SU-DHL-6 (cell line): ENCODE measurements around the gene USP47.

Experiments used
- H2AFZ ChIP-seq: fragments of 200-600 bp; sonication (generic); 2 replicates; pipeline ENCODE4 v1.6.1; 2014; ENCODE audit warnings: low read depth, mild to moderate bottlenecking, moderate library complexity, mixed read lengths, antibody characterized with exemption, low read length; ENCODE audit not compliant: severe bottlenecking
- H3F3A ChIP-seq: fragments of 200-600 bp; shearing (Covaris generic); 2 replicates; pipeline ENCODE4 v1.6.0; 2016; ENCODE audit warnings: antibody characterized with exemption, mild to moderate bottlenecking; ENCODE audit not compliant: insufficient read depth
- H3K27ac ChIP-seq: fragments of 200-600 bp; sonication (generic); 2 replicates; pipeline ENCODE4 v1.5.1; 2016; ENCODE audit warnings: low read depth, mild to moderate bottlenecking, low read length, moderate library complexity, mixed read lengths
- H3K27me3 ChIP-seq: fragments of 200-600 bp; sonication (generic), shearing (Covaris generic); 2 replicates; pipeline ENCODE4 v1.6.0; 2014; ENCODE audit warnings: mild to moderate bottlenecking, low read length
- H3K36me3 ChIP-seq: fragments of 200-600 bp; sonication (generic); 2 replicates; pipeline ENCODE4 v1.6.1; 2014; ENCODE audit warnings: mild to moderate bottlenecking, low read length, mixed read lengths
- H3K4me2 ChIP-seq: fragments of 300-600, 200-600 bp; shearing (Covaris generic), sonication (generic); 2 replicates; pipeline ENCODE4 v1.6.0; 2014; ENCODE audit warnings: low read length, low read depth, mild to moderate bottlenecking; ENCODE audit not compliant: poor library complexity, severe bottlenecking
- H3K4me3 ChIP-seq: fragments of 200-600 bp; sonication (generic); 2 replicates; pipeline ENCODE4 v1.5.1; 2014; ENCODE audit warnings: antibody characterized with exemption, low read length, mild to moderate bottlenecking, mixed read lengths; ENCODE audit not compliant: insufficient read depth, poor library complexity, severe bottlenecking
- H3K79me2 ChIP-seq: fragments of 200-600 bp; sonication (generic); 2 replicates; pipeline ENCODE4 v1.6.1; 2014; ENCODE audit warnings: mild to moderate bottlenecking, low read length, moderate library complexity; ENCODE audit not compliant: insufficient read depth
- H3K9ac ChIP-seq: fragments of 200-600 bp; sonication (generic); 2 replicates; pipeline ENCODE4 v1.7.0; 2014; ENCODE audit warnings: mild to moderate bottlenecking, low read length
- H3K9me2 ChIP-seq: fragments of 200-600 bp; sonication (generic); replicated peaks from 2 replicates; pipeline ENCODE4 v1.6.1; 2014; ENCODE audit warnings: low read length; ENCODE audit not compliant: insufficient read depth
- H3K9me3 ChIP-seq: fragments of 200-600 bp; sonication (generic); 2 replicates; pipeline ENCODE4 v1.6.1; 2014; ENCODE audit warnings: low read length, mixed read lengths; ENCODE audit not compliant: insufficient read depth
- H4K20me1 ChIP-seq: fragments of 200-600 bp; sonication (generic); 2 replicates; pipeline ENCODE4 v1.6.1; 2014; ENCODE audit warnings: low read depth, mild to moderate bottlenecking, antibody characterized with exemption, low read length, moderate library complexity, mixed read lengths
- EZH2phosphoT487 ChIP-seq: fragments of 200-600 bp; sonication (generic), shearing (Covaris generic); conservative IDR thresholded peaks from 2 replicates; pipeline ENCODE4 v1.6.1; 2018; ENCODE audit warnings: mild to moderate bottlenecking, antibody characterized with exemption, low read length, moderate library complexity, mixed read lengths
- TF ChIP-seq, protein P1 (sequence below): fragments of 200-600 bp; sonication (generic); IDR thresholded peaks from one replicate; pipeline ENCODE4 v1.5.1; 2017; ENCODE audit warnings: antibody characterized with exemption, mild to moderate bottlenecking, low read length, moderate library complexity; ENCODE audit not compliant: insufficient read depth, poor library complexity, severe bottlenecking

USP47 gene

DNA sequence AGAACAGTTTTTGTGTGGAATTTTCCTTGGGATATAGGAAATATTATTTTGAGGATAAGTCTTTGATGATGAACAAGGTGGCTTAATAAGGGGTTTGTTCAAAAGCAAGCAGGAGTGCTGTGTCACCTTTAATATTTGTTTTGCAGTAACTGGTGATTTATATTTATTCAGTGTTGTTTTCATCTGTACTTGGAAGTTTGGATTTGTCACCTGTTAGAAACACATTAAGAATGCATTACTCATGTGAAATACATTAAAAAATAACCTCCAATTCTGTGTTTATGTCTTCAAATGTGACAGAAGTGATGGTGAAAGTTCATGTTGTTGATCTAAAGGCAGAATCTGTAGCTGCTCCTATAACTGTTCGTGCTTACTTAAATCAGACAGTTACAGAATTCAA, 96.2 kb downstream of the USP47 start:
- H3K79me2 ChIP-seq: no peaks in the 10 kb centered on the region
- H3F3A ChIP-seq: no peaks in the 10 kb centered on the region
- H2AFZ ChIP-seq: no peak overlapping the region
- TF ChIP-seq EZH2phosphoT487: no peak
- TF ChIP-seq, protein P1, sequence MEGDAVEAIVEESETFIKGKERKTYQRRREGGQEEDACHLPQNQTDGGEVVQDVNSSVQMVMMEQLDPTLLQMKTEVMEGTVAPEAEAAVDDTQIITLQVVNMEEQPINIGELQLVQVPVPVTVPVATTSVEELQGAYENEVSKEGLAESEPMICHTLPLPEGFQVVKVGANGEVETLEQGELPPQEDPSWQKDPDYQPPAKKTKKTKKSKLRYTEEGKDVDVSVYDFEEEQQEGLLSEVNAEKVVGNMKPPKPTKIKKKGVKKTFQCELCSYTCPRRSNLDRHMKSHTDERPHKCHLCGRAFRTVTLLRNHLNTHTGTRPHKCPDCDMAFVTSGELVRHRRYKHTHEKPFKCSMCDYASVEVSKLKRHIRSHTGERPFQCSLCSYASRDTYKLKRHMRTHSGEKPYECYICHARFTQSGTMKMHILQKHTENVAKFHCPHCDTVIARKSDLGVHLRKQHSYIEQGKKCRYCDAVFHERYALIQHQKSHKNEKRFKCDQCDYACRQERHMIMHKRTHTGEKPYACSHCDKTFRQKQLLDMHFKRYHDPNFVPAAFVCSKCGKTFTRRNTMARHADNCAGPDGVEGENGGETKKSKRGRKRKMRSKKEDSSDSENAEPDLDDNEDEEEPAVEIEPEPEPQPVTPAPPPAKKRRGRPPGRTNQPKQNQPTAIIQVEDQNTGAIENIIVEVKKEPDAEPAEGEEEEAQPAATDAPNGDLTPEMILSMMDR: no peak
- H3K27me3 ChIP-seq: no peaks in the 10 kb centered on the region
- H4K20me1 ChIP-seq: no peaks in the 10 kb centered on the region
- H3K4me2 ChIP-seq: no peak overlapping the region
- H3K9ac ChIP-seq: no peak overlapping the region
- no peak overlapping the region for H3K4me3 ChIP-seq
- no peaks in the 10 kb centered on the region for H3K9me3 ChIP-seq
- H3K36me3 ChIP-seq: peaks cover 36% of the 10 kb centered on the region
- no peak overlapping the region for H3K27ac ChIP-seq
- H3K9me2 ChIP-seq: no peaks in the 10 kb centered on the region

DNA sequence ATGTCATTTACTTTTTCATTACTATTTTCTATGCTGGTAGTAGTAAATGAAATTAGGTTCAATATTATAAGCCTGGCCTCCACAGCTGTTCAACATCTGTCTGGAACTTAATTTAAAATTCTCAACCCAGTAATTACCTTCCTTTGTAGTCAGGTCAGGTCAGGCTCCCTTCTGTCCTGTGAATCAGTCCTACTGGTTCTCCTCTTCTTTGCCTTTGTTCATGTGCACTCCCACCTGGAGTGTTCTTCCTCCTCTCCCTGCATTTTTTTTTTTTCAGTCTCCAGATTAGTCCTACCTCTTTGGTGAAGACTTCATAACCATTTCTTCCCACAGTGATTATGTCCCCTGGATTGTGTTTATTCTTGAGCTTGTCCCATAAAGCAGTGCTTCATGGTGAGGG, 98.8 kb downstream of the USP47 start:
- H4K20me1 ChIP-seq: no peaks in the 10 kb centered on the region
- TF ChIP-seq, protein P1: no peak
- TF ChIP-seq EZH2phosphoT487: no peak
- H3K4me3 ChIP-seq: no peak overlapping the region
- H3K9me3 ChIP-seq: no peaks in the 10 kb centered on the region
- no peaks in the 10 kb centered on the region for H3F3A ChIP-seq
- H3K79me2 ChIP-seq: no peaks in the 10 kb centered on the region
- H3K9me2 ChIP-seq: no peaks in the 10 kb centered on the region
- H3K9ac ChIP-seq: no peak overlapping the region
- peaks cover 26% of the 10 kb centered on the region for H3K36me3 ChIP-seq
- H3K4me2 ChIP-seq: no peak overlapping the region
- no peak overlapping the region for H2AFZ ChIP-seq
- H3K27ac ChIP-seq: no peak overlapping the region
- H3K27me3 ChIP-seq: no peaks in the 10 kb centered on the region

DNA sequence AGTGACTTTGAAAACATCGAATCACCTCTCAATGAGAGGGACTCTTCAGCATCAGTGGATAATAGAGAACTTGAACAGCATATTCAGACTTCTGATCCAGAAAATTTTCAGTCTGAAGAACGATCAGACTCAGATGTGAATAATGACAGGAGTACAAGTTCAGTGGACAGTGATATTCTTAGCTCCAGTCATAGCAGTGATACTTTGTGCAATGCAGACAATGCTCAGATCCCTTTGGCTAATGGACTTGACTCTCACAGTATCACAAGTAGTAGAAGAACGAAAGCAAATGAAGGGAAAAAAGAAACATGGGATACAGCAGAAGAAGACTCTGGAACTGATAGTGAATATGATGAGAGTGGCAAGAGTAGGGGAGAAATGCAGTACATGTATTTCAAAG, 100.9 kb downstream of the USP47 start:
- Histone ChIP-seq H3K9me2 (no peaks in the 10 kb centered on the region), H2AFZ (no peak overlapping the region), H3K27me3 (no peaks in the 10 kb centered on the region), H3K9ac (no peak overlapping the region), H3K9me3 (no peaks in the 10 kb centered on the region), H3F3A (no peaks in the 10 kb centered on the region), H3K36me3 (peaks cover 17% of the 10 kb centered on the region), H4K20me1 (no peaks in the 10 kb centered on the region), H3K27ac (no peak overlapping the region), H3K4me2 (no peak overlapping the region), H3K4me3 (no peak overlapping the region), H3K79me2 (no peaks in the 10 kb centered on the region)
- TF ChIP-seq EZH2phosphoT487: no peak
- TF ChIP-seq, protein P1: no peak
